ENCODE data around the gene GIMD1. TPM values are rescaled to one million over a fixed set of nuclear protein-coding genes. Genes with fewer than 3 reads are reported as not detected.
A peak's percentile ranks its signal among the peaks of the same experiment; 100 is the strongest.
"Not testable (repeated sequence)": the region's sequence is repeated elsewhere in the genome, so short reads cannot be mapped to it uniquely, and the experiment has no call there.

The GIMD1 gene
- total RNA-seq (2014; rRNA removed; shearing (Covaris generic)), result not detected in 2 replicates

DNA sequence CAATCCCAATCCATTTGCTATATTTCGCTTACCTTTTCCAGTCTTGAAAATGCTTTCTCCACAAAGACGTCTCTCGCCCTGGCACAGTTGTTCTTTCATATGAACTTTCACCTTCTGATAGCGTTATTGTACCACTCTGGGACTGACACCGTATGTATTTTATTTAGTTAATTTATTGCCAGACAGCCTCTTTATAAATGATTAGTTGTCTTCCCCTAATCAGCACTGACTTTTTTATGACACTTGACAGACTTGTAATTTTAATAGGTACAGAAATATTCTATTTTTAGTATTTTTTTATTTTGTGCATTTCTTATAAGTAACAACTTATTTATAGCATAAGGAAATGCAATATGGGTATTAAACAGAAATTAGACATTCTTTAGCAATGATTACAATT, at the start of gene GIMD1:
Gene GIMD1, minus strand, starts transcription at position 101 of the 400 bp plus-strand sequence. CDS start 1,343 bp downstream, outside the sequence.
- DNase-seq (ENCODE audit: low spot score), result no peak

DNA sequence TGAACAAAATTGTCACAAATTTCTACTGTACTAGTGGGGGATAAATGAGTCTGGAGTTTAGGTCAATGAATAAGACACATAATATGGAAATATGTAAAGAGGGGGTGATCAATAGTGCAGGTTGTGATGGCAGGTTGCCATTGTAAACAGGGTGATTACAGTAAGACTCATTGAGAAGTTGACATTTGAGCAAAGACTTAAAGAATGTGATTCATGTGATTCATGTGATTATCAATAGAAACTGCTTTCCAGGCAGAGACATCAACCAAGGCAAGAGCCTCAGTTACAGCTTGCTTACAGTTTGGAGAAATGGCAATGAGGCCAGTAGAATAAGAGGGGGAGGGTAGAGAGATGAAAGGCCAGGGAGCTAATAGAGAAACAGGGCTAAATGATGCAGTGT, 45.8 kb upstream of the GIMD1 start:
- no peak for DNase-seq (ENCODE audit: low spot score)

DNA sequence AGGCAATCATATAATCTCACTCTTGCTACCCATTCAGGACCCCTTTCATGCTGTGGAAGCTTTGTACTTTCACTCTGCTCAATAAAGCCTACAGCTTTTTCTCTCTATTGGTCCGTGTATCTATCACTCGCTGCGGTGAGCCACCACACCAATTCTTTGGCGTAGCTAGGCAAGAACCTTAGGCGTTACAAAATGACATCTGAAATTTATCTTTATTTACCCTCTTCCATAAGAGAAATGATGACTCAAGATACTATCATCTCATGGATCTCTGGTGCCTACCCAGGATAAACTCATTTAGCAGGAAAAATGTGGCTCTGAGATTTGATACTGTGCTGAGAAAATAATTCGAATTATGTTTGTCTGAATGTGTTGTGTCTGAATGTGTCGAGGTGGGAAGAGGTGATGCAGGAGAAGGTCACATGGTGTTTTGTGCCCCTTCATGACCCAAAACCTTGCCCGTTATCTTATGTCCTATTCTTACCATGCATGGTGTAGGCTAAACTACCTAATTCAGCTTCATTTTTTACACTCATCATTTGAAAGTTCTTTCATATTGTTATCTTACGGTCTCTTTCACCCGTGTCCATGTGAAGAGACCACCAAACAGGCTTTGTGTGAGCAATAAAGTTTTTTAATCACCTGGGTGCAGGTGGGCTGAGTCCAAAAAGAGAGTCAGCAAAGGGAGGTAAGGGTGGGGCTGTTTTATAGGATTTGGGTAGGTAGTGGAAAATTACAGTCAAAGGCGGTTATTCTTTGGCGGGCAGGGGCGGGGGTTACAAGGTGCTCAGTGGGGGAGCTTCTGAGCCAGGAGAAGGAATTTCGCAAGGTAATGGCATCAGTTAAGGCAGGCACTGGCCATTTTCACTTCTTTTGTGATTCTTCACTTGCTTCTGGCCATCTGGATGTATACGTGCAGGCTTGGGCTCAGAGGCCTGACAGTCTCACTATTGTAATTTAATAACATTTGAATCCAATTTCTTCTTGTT, 41.6 kb upstream of the GIMD1 start:
- peak; percentile 6 for DNase-seq (ENCODE audit: low spot score)

DNA sequence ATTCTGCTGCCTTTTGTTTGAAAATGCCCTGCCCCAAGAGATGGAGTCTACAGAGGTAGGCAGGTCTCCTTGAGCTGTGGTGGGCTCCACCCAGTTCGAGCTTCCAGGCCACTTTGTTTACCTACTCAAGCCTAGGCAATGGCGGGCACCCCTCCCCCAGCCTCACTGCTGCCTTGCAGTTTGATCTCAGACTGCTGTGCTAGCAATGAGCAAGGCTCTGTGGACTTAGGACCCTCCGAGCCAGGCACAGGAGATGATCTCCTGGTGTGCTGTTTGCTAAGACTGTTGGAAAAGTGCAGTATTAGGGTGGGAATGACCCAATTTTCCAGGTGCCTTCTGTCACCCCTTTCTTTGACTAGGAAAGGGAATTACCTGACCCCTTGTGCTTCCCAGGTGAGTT, 39.4 kb upstream of the GIMD1 start:
- not testable (repeated sequence) for DNase-seq (ENCODE audit: low spot score)

DNA sequence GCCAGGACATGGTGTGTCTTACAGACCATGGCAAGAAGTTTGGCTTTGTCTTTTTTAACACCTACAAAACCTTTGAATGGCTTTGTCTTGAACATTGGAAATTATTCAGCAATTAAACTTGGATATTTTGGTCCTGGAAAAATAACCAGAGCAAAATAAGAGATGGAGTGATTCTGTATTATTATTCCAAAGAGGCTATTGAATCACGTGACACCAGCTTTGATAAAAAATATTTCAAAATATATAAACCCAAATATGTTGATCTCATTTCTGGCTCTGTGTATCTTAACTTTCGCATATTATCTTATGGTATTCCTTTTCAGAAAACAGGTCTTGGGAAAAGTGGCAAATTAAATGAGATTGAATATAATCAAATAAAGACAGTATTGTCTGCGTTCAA, 32.6 kb upstream of the GIMD1 start:
- DNase-seq (ENCODE audit: low spot score), result no peak

DNA sequence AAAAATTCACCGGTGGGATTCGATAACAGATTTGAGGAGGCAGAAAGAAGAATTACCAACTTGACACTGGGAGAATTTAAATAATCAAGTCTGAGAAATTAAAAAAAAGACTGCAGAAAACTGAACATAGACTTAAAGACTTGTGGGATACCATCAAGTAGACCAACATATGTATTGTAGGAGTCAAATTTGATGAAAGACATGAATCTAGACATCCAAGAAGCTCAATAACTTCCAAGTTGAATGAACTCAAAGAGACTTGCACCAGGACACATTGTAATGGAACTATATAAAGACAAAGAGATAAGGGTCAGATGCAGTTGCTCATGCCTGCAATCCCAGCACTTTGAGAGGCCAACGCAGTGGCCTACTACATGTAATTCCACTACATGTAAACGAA, 30.3 kb upstream of the GIMD1 start:
- not testable (repeated sequence) for DNase-seq (ENCODE audit: low spot score)

DNA sequence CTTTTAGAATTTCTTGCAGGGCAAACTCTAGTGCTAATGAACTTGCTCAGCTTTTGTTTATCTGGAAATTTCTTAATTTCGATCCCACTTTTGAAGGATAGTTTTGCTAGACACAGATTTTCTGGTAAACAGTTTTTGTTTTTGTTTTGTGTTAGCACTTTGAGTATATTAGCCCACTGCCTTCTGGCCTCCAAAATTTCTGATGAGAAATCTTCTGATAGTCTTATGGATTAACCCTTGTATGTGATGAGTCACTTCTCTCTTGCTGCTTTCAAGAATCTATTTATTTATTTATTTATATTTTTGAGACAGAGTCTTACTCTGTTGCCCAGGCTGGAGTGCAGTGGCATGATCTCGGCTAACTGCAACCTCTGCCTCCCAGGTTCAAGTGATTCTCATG, 27.0 kb upstream of the GIMD1 start:
- DNase-seq (ENCODE audit: low spot score), result no peak

DNA sequence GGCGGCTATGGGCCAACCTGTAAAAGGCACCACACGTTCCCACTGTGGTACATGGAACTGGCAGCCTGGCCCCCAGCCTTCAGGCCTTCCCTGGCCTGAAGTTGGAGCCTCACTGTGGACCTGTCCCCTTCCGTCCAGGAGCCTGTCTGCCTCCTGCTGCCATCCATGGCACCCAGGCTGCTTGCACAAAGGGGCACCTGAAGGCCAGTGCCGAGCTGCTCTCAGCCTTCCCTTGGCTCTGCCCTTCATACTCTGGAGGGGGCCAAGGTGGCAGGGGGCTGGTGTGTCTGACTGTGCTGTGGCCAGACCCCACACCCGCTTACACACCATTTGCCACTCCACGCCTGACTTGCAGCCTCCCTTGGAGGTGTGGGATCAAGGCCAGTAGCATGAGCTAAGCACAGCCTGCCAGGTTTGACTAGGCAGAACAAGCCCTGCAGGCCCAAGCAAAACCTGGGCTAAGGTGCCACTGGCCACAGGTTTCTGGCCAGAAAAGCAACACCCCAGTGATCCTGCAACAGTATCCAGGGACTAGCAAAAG, 17.3 kb upstream of the GIMD1 start:
- DNase-seq (ENCODE audit: low spot score), result no peak

DNA sequence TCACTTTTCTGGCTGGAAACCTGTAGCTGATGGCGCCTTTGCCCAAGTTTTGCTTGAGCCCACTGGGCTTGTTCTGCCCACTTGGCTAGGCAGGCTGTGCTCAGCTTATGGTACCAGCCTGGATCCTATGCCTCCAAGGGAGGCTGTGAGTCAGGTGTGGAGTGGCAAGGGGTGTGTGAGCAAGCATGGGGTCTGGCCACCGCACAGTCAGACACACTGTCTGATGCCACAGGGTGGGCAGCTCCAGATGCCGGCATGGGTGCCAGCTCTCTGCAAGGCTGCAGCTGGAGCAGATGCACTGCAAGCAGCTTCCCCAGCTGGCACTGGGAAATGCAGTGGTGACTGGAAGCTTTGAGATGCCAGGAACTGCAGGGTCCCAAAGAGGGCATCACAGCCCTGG, 16.3 kb upstream of the GIMD1 start:
- DNase-seq (ENCODE audit: low spot score), result no peak

DNA sequence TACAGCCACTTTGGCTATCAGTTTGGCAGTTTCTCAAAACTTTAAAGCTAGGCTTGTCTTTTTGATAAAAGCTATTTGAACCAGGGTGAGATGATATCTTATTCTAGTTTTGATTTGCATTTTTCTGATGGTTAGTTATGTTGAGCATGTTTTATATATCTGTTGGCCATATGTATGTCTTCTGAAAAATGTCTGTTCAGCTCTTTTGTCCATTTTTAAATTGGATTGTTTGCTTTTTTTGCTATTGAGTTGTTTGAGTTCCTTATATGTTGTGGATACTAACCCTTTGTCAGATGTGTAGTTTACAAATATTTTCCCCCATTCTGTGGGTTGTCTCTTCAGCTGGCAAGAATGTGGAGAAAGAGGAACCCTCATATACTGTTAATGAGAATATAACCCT, 11.6 kb upstream of the GIMD1 start:
- no peak for DNase-seq (ENCODE audit: low spot score)

DNA sequence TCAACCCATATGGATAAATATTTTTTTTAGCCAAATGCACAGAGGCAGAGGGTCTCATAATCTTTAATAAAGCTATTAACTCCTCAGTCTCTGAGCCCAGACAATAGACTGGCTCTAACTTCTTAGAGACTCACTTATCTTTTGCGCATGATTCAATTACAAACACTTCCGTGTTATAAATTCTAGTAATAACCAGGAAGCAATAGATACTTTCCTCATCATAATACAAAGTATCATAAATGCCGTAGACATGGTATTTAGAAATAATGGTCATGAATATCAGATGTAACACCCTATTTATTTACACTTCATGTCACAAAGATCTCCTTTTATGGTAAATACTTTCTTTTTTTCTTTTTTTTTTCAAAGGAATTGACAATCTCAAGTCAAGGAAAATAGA, 4.4 kb upstream of the GIMD1 start:
- no peak for DNase-seq (ENCODE audit: low spot score)

DNA sequence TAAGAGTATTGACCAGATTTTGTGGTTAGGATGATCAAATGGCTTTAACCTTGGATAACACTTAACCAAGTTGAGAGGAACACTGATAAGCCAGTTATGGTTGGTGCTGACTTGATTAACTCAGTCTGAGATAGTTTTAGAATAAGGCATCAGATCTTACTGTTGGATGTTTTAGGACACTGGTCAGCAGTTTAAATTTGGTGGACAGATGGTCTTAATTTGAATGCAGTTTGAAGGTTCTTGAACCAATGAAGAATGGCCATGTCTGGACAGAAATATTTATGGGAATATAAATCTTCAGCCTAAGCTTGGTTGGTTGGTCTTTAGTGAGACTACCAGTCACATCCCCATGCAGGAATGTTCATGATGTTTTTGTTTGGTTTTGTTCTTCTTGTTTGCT, 2.6 kb upstream of the GIMD1 start:
- DNase-seq (ENCODE audit: low spot score), result no peak

DNA sequence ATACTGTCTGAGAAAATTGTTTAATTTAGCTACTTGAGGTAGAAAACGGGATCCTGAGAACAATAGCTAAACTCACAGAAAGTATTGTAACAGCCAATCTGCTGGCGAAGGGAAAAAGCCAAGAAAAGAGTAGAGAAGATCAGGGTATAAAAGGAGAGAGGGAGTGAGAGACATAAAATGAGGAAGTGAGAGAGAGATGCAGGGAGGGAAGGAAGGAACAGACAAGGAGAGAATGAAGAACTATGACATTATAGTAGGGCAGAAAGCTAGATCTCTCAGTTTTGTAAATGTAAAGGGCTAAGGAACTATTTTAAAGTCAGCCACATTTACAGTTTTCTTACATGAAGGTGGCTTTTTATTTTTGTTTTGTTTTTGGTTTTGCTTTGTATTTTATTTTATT, 1.6 kb upstream of the GIMD1 start:
- DNase-seq (ENCODE audit: low spot score), result no peak

DNA sequence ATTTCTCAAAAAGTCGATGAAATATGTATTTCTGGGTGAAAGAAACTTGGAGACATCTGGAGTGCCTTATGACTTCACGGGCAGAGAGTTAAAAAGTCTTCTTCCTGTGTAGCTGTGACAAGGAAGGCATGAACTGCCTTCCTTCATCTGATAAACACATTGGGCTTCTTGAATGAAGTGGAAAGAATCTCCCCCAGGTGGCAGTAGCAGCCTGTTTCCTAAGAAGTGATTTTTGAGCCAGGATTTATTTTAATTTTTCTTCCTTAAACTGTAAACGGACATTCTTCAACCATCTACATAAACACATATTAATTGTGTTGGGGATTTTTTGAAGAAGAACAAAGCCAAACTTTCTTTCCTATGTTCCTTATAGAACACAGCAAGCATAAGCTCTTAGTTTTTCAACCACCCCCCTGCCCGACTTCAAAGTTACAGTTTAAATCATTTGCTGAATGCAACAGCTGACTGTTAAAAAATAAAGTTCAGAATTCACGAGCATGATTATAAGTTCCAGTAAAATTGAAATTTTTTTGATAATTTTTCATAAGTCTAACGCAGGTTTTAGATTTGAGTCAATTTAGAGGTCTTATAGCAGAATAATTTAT, 980 bp upstream of the GIMD1 start:
- DNase-seq (ENCODE audit: low spot score), result peak; percentile 80

DNA sequence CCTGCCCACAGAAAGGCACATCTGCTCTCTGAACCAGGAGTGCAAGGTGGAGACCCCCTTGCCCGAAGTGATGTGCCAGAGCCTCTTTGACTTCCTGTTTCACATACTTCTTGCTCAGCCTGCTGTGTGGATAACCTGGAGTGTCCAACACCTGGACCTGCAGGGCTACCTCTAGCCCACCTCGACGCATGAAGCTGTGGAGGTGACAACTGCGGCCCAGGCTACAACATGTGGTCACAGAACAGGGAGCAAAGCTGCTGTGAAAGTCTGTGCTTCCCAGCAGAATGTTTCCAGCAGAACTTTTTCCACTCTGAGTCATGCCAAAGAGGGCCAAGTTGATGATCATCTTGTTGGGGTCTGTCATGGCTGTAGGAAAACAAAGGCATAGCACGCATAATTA, 1.5 kb downstream of the GIMD1 start:
- no peak for DNase-seq (ENCODE audit: low spot score)

DNA sequence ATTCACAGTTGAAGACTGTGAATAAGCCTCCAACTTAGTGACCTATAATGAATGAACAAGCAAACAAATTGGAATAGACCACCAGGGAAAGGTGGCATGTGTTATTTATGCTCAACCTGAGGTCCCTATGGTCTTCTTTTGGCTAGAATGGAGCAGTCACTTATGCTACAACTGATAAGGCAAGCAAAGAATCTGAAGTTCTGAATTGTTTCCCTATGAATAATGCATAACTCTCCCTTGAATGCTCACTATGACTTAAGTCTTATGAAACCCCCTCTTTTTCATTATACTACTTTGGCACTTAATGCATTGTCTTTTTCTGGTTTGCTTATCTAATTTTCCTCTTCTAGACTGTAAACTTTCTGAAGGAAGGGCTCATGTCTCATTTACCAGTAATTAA, 2.6 kb downstream of the GIMD1 start:
- no peak for DNase-seq (ENCODE audit: low spot score)

DNA sequence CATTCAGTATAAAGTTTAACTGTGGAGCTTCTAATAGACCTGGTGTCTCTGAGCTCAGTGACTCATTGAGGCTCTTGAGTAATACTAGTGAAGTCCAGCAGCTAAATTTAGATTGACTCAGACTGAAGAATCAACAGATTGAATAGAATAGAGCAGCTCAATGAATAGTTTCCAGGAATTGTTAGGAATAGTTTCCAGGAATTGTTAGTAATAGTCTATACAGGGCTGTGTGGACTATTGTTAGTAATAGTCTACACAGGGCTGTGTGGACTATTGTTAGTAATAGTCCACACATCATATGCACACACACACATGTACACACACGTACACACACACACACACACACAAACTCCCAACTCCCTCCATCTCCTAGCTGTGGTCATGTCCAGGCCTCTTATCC, 3.0 kb downstream of the GIMD1 start:
- DNase-seq (ENCODE audit: low spot score), result no peak

DNA sequence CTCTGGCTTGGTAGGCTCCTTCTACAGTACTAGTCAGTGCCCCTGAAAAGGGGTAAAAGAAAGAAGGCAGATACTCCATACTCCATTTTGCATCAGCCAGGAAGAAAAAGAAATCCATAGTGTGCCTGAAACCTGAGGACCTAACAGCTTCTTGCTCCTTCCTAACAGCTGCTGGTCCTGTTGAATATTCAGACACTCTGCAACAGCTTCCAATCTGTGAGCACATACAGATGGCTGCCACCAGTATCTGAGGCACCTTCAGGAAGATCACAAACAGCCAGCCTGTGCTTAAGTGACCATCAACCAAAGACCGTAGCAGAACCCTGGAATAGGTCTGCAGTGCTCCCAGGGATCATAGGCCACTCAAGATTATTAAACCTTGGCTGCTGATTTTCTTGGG, 4.3 kb downstream of the GIMD1 start:
- DNase-seq (ENCODE audit: low spot score), result no peak

DNA sequence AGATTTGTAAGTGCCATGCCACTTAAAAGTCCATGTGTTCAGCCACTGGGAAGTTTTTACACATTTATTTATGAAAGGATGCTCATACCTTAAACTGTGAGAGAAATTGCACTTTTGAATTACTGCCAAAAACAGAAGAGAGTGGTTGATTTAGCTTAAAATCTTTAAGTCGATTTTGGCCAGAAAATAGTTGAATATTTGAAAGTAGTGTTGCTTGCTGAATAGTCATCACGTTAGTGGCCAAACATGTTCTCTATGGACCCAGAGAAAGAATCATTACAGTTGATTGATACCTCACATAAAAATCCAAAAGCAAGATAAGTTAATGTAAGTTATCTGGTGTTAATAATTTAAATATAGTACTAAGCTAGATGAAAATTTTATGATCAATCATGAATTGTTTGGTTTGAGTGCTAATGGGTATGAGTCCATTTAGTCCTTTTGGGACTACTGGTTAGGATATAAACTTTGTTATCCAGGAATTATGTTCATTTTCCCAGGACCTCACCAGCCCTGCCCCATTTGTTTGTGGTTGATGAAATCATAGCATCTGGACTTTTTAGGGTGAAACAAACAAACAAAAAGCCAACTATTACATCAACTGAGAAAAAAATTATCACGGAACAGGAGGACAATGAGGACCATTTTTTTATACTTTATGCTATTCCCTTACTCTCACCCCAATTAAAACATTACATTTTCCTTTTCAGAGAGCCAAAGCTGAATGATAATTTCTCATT, 6.3 kb downstream of the GIMD1 start:
- no peak for DNase-seq (ENCODE audit: low spot score)

DNA sequence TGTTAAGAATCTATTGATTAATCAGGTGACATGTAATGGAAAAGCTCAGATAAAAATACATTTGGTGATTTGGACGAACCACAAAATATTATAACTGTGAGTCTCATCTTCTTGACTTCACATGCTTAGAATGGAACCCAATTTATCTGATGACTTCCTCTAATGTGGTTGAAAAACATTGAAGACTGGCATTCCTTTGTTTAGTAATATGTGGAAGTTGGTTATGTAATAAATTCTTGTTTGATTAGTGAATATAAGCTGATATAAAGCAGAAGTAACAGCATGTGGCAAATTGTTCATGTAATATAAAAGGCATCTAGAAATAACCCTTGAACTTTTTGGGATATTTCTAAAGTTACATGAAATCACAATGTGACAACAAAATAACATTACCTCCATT, 9.7 kb downstream of the GIMD1 start:
- DNase-seq (ENCODE audit: low spot score), result no peak

DNA sequence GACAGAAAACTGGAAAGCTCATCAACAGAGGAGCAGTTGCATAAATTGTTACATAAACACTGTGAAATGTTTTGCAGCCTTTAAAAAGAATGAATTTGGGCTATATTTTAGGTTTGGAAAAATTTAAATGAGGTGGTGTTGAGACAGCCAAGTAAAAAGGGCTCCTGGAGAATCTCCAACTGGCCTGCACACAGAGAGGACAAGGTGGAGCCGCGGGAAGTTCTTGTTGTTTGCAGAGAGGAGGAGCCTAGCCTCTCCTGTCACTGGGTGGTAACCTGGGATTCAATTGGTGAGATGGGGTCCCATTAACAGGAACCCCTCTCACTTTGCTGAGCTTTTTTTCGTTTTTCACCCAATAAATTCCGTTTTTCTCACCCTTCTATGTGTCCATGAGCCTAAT, 13.4 kb downstream of the GIMD1 start:
- DNase-seq (ENCODE audit: low spot score), result no peak

DNA sequence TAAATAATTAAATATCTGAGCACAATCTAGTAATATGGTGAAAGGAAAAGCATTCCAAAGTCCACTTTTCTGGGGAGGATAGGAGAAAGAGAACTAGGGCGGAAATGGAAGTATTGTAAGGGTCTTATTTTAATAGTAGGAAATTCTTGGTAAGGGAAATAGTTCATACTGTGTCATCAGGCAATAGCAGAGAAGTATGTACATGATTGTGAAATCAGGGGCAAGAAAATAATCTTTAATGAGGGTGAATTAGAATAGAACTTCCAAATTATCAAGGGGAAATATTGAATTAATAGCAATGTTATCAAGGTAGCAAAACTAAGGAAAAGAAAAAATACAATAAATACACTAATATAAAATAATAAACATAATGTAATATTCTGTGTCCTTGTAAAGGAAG, 14.8 kb downstream of the GIMD1 start:
- no peak for DNase-seq (ENCODE audit: low spot score)
